Limb (tissue), 2 donors: ENCODE results near the gene USHBP1.

Source experiments
- DNase-seq, 2 donors: peaks; one replicate each; pipeline ENCODE4 v3.0.0-alpha.2; 2016; ENCODE audit errors: extremely low spot score in 2 of 2

USHBP1 gene

DNA sequence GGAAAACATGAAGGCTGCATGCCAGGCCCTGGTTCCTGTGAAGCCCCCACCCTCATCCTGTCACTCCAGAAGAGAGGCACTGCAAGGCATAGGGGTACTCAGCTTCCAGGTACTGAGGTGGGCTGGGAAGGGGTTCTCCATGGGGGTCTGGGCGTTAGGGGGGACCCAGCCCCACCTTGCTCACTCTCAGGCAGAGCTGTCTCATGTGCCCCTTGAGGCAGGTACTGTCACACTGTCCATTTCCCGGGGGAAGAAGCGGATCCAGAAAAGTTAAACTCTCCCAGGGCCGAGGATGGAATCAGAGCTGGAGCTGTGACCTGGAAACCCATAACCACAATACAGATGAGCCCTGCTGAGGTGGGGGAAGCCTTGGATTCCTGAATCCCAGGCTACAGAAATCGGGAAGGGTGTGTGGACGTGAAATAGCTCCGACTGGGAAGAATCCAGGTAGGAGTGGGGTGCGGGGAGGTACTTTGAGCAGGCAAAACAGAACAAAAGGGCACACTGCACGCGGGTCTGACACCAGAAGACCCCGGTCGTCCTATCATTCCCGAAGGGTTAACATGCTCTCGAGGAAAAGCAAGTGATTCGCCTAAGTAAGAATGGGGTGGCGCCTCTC, 49.9 kb downstream of the USHBP1 start:
- DNase-seq: no peak

DNA sequence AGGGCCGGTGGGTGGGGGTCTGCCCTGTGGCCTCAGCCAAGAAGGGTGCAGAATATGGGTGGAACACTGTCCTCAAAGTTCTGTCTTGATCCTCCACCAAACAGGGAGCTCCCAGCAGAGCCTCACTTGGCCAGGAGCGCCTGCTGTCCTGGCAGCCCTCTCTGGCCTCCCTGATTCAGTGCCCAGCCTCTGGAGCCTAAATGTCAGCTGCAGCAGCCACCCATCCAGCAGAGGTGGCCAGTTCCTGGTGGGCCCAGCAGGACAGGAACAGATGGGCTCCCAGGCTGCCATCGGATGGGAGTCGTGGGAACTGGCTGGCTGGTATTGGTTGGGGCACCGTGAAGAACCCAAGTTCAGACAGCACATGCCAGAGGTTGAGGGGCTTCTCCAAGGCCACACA, 51.2 kb downstream of the USHBP1 start:
- DNase-seq: peak in 1 of 2 donors; percentile 23

DNA sequence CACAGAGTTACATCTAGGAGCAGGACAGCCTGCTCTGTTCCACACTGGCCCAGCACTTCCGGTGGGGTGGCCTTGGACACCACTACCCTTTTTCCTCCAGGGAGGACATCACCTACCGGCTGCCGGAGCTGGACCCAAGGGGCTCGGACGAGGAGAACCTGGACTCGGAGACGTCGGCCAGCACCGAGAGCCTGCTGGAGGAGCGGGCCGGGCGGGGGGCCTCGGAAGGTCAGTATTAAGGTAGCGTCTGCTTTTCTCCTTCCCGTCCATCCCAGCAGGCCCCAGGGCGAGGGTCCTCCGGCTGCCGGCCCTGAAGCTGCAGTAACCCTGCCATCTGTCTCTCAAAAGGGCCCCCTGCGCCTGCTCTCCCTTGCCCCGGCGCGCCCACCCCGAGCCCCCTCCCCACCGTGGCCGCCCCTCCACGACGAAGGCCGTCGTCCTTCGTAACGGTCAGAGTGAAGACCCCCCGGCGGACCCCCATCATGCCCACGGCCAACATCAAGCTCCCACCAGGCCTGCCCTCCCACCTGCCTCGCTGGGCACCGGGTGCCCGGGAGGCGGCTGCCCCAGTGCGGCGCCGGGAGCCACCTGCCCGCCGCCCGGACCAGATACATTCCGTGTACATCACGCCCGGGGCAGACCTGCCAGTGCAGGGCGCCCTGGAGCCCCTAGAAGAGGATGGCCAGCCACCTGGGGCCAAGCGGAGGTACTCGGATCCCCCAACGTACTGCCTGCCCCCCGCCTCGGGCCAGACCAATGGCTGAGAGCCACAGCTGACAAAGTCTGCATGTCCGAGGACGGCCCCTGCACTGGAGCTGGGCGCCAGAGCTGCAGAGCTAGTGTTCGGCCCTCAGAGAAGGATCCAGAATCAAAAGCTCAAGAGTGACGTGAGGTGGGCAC, 52.7 kb downstream of the USHBP1 start:
- peak in 1 of 2 donors; percentile 25 for DNase-seq

GRCh38 chr19:17210296-17210695, 54.2 kb downstream of the USHBP1 start:
- no peak for DNase-seq

DNA sequence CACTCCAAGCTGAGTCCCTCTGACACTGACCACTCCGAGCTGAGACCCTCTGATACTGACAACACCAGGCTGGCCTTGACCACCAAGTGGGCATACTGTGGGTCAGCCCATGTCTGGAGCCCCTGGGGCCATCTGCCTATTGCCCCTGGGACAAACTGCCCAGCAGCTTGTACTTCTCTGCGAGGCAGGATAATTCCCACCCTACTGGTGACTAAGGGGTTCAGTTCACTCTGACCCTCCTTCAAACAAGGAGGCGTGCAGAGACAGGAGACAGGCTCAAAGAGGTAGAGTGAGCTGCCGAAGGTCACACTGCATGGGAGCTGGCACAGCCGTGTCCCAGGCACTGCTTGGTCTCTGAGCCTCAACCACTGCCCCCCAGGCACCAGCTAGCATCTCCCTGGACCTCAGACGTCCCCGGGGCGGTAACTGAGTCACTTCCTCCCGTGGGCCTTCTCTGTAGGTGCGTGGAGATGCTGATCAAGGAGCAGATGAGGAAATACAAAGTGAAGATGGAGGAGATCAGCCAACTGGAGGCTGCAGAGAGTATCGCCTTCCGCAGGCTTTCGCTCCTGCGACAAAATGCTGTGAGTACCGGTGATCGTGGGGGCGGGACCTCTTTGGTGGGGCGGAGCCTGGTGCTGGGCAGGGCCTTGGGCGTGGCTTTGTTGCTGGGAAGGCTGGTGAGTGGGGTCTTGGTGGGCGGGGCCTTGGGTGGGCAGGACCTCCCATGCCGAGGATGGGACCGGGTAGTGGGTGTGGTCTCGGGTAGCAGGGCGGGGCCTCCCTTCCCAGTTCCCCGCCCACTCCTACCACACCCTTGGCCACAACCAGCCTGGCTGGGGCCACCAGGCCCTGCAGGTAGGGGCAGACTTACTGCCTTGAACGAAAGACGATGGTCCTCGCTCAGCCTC, 55.2 kb downstream of the USHBP1 start:
- DNase-seq: peak in 1 of 2 donors; percentile 18

GRCh38 chr19:17206736-17207581, 57.6 kb downstream of the USHBP1 start:
- DNase-seq: no peak

DNA sequence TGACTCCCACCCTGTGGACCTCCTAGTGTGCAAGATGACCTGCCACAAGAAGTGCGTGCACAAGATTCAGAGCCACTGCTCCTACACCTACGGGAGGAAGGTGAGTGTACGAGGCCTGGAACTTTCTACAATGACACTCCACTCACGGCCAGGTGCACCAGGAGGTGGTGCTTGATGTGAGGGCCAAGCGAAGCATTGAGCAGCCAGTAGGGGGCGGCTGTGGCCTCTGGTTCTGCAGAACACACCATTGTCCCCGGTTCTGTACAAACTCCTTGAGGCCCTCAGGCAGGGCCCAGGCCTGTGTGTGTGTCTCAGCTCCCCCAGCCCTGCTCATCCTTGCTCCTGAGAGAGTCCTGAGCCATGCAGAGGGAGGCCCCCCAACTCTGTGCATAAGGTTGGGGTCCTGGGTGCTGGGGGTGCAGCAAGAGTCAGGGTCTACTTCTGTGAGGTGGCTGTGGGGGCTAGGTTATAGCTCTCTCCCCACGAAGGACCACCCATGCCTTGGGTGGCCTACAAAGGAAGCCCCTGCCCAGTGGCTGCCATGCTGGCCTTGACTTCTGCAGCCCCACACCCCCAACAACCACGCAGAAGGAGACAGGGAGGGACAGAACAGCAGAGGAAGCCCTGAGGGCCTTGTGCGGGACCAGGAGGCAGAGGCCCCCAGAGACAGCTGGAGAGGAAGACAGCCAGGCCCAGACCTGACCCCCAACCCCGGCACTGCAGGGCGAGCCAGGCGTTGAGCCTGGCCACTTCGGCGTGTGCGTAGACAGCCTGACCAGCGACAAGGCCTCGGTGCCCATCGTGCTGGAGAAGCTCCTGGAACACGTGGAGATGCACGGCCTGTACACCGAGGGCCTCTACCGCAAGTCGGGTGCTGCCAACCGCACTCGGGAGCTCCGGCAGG, 59.1 kb downstream of the USHBP1 start:
- peak in 1 of 2 donors; percentile 62 for DNase-seq

DNA sequence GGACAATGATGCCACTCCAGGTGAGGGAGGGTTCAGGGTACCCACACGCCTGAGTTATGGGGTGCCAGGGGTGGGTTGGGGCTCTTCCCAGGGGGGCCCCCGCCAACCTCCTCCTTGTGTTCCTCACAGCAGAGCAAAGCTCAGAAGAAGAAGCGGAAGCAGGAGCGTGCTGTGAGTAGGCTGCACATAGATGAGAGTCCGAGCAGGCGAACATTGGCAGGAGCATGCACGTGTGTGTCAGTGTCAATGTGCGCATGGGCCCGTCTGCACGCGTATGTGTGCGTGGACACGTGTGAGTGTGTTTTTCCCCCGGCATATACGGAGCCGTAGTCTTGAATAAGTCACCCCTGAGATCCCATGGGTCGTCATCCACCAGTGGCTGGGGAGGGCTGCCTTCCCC, 61.8 kb downstream of the USHBP1 start:
- no peak for DNase-seq

- no peak for DNase-seq
Observed at GRCh38 chr19:17202249-17202648, 62.3 kb downstream of the USHBP1 start.

DNA sequence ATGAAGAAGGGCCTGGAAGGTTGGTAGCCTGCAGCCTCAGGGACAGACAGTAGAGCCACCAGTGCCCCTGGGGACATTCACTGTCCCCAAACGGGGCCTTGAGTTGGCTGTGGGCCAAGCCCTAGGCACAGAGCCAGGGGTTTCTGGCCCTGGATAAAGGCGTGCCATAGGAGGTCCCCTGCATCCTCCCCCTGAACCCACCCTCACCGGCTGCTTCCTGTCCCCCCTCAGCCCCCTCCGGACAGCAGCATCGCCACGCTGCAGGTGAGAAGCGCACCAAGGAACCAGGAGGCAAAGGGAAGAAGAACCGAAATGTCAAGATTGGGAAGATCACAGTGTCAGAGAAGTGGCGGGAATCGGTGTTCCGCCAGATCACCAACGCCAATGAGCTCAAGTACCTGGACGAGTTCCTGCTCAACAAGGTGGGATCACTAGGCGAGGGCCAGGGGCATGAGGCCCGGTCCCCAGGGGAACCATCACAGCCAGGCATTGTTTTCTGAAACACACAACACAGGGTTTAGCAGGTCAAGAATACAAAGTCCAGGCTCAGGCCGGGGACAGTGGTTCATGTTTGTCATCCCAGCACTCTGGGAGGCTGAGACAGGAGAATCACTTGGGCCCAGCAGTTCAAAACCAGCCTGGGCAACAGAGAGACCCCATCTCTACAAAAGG, 64.0 kb downstream of the USHBP1 start:
- DNase-seq: no peak
